ENCODE data around the gene SCGB1C1.

SCGB1C1 gene

GRCh38 chr11:205221-206001 is 12.5 kb downstream of the SCGB1C1 start:
- TF ChIP-seq CTCF (IDR thresholded peaks at IDR 0.05; ENCODE audit: insufficient read depth, low read length, poor library complexity, severe bottlenecking), result no peak
- Histone ChIP-seq H3K36me3 (ENCODE audit: control insufficient read depth, insufficient read depth, low read length) (peaks cover 34% of the 10 kb centered on the region), H3K27me3 (replicated peaks; ENCODE audit: control insufficient read depth, insufficient read depth, low read length) (no peaks in the 10 kb centered on the region), H3K4me3 (replicated peaks; ENCODE audit: low read depth, low read length) (peak overlapping the region; percentile 96)
- DNase-seq (ENCODE audit: extremely low read depth, insufficient read length), result no peak

- H3K36me3 ChIP-seq (ENCODE audit: control insufficient read depth, insufficient read depth, low read length), result peaks cover 38% of the 10 kb centered on the region
- TF ChIP-seq CTCF (IDR thresholded peaks at IDR 0.05; ENCODE audit: insufficient read depth, low read length, poor library complexity, severe bottlenecking), result no peak
- DNase-seq (ENCODE audit: extremely low read depth, insufficient read length), result no peak
- H3K4me3 ChIP-seq (replicated peaks; ENCODE audit: low read depth, low read length), result peak overlapping the region; percentile 96
- no peaks in the 10 kb centered on the region for H3K27me3 ChIP-seq (replicated peaks; ENCODE audit: control insufficient read depth, insufficient read depth, low read length)
These were observed 13.1 kb downstream of the SCGB1C1 start for GRCh38 chr11:206002-206384.

DNA sequence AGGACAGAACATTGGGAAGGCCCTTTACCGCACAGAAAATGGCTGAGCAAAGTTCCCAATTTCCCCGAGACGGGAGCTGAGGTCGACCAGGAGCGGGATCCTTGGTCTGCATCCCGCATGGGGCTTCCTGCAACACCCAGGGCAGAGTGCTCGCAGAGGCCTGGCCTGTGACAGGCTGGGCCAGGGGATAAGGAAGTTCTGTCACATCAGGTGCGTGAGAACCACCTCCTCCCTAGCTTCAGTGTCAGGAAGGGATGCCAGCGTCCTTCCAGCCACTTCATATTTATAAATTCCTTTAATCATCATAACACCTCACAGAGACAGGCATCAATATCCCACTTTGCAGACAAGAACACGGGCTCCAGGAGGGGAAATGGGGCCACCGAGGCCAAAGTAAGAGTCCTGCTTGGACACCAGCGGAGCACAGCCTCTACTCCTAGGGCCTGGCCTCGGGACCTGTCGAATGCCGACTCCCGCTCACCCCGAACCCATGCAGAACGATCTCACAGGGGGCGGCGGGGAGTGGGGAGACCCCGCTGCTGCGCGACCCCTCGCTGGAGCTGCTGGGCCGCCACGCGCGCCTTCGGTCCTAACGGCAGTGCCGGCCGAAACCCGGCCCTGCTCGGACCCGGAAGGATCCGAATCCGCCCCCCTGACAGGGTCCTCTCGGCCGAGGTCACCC is 13.8 kb downstream of the SCGB1C1 start:
- Histone ChIP-seq H3K36me3 (ENCODE audit: control insufficient read depth, insufficient read depth, low read length) (peaks cover 42% of the 10 kb centered on the region), H3K4me3 (replicated peaks; ENCODE audit: low read depth, low read length) (peak overlapping the region; percentile 96), H3K27me3 (replicated peaks; ENCODE audit: control insufficient read depth, insufficient read depth, low read length) (no peaks in the 10 kb centered on the region)
- peak; percentile 45 for DNase-seq (ENCODE audit: extremely low read depth, insufficient read length)
- no peak for TF ChIP-seq CTCF (IDR thresholded peaks at IDR 0.05; ENCODE audit: insufficient read depth, low read length, poor library complexity, severe bottlenecking)

DNA sequence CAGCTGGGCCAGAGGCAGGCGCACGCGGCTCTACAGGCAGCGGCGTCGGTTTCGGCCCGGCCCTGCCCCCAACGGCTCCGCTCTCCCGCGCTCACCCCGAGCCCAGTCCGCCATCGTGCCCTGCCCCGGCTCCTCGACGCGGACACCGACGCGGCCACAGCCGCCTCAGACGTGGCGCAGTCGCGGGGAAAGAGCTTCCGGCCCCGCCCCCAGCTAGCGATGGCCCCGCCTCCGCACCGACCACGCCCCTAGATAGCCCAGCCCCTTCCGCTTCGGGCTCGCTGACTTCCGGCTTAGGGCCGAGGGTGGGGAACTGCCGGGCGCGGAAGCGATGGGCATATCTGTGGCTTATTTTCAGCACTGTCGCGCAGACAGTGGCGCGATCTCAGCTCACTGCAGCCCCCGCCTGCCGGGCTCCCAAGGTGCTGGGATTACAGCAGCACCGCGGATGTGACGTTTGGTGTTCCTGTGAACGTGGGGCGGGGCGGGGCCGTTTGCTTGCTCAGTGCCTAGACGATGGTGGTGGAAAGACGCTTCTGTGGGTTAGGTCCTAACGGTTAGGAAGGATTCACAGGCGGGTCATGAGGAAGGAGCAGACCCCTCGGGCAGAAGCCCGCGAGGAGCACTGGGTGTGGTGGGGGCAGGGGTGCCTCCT is 14.5 kb downstream of the SCGB1C1 start, which contains the start of the genes BET1L and RIC8A:
Gene BET1L, minus strand, starts transcription at position 192 of the 655 bp plus-strand sequence. Its CDS starts 78 bp downstream, at position 114.
Gene RIC8A, plus strand, starts transcription at position 501 of the 655 bp plus-strand sequence. CDS start 1,147 bp downstream, outside the sequence.
- H3K4me3 ChIP-seq (replicated peaks; ENCODE audit: low read depth, low read length), result peak within 1 kb of the TSS; percentile 96
- no peak for TF ChIP-seq CTCF (IDR thresholded peaks at IDR 0.05; ENCODE audit: insufficient read depth, low read length, poor library complexity, severe bottlenecking)
- DNase-seq (ENCODE audit: extremely low read depth, insufficient read length), result peak; percentile 98
- peaks cover 48% of the 10 kb centered on the region for H3K36me3 ChIP-seq (ENCODE audit: control insufficient read depth, insufficient read depth, low read length)
- H3K27me3 ChIP-seq (replicated peaks; ENCODE audit: control insufficient read depth, insufficient read depth, low read length), result no peaks in the 10 kb centered on the region

- no peak for TF ChIP-seq CTCF (IDR thresholded peaks at IDR 0.05; ENCODE audit: insufficient read depth, low read length, poor library complexity, severe bottlenecking)
- DNase-seq (ENCODE audit: extremely low read depth, insufficient read length), result no peak
- peaks cover 53% of the 10 kb centered on the region for H3K36me3 ChIP-seq (ENCODE audit: control insufficient read depth, insufficient read depth, low read length)
- peak overlapping the region; percentile 96 for H3K4me3 ChIP-seq (replicated peaks; ENCODE audit: low read depth, low read length)
- no peaks in the 10 kb centered on the region for H3K27me3 ChIP-seq (replicated peaks; ENCODE audit: control insufficient read depth, insufficient read depth, low read length)
These were observed 14.9 kb downstream of the SCGB1C1 start for GRCh38 chr11:207863-208180.

Data from GM06990 (cell line).